ENCODE data around the gene MEGF8. TPM values are rescaled to one million over a fixed set of nuclear protein-coding genes. Genes with fewer than 3 reads are reported as not detected.

MEGF8 gene
- total RNA-seq, 3 donors from 2014 or later, result 9.7 to 15.5 (median 10.8) TPM

- intact Hi-C loops (cut with DNase I; ENCODE audit: low total_unique reads), result no loop called here
- H3K27me3 ChIP-seq, result no peaks in the 10 kb centered on the region
- H3K9me3 ChIP-seq, result peaks cover 0 to 4% of the 10 kb centered on the region in 2 donors
- DNase-seq (ENCODE audit: low spot score in 2 of 2), result no peak
- TF ChIP-seq POLR2A (IDR thresholded peaks at IDR 0.05) (no peak), POLR2AphosphoS5 (IDR thresholded peaks at IDR 0.05) (no peak), CTCF (IDR thresholded peaks at IDR 0.05) (no peak)
- no peak overlapping the region for H3K4me3 ChIP-seq
- H3K4me1 ChIP-seq, result no peaks in the 10 kb centered on the region
- peaks cover 8% of the 10 kb centered on the region for H3K36me3 ChIP-seq
- no peak overlapping the region for H3K27ac ChIP-seq
These were observed 35.5 kb downstream of the MEGF8 start for GRCh38 chr19:42360787-42361544.

- no peak overlapping the region for H3K4me3 ChIP-seq
- no peak for DNase-seq (ENCODE audit: low spot score in 2 of 2)
- no peak overlapping the region for H3K27ac ChIP-seq
- no peaks in the 10 kb centered on the region for H3K27me3 ChIP-seq
- peaks cover 3% of the 10 kb centered on the region for H3K36me3 ChIP-seq
- TF ChIP-seq CTCF (IDR thresholded peaks at IDR 0.05), result no peak
- TF ChIP-seq POLR2AphosphoS5 (IDR thresholded peaks at IDR 0.05), result no peak
- no peak for TF ChIP-seq POLR2A (IDR thresholded peaks at IDR 0.05)
- H3K9me3 ChIP-seq, result peaks cover 0 to 4% of the 10 kb centered on the region in 2 donors
- intact Hi-C loops (cut with DNase I; ENCODE audit: low total_unique reads), result no loop called here
- H3K4me1 ChIP-seq, result no peaks in the 10 kb centered on the region
These were observed 36.1 kb downstream of the MEGF8 start for GRCh38 chr19:42361545-42361910.

GRCh38 chr19:42362342-42362741 lies 36.9 kb downstream of the MEGF8 start:
- no peak for TF ChIP-seq POLR2AphosphoS5 (IDR thresholded peaks at IDR 0.05)
- no peak for TF ChIP-seq CTCF (IDR thresholded peaks at IDR 0.05)
- TF ChIP-seq POLR2A (IDR thresholded peaks at IDR 0.05), result no peak
- H3K27ac ChIP-seq, result no peak overlapping the region
- no peak for DNase-seq (ENCODE audit: low spot score in 2 of 2)
- H3K4me3 ChIP-seq, result no peak overlapping the region
- intact Hi-C loops (cut with DNase I; ENCODE audit: low total_unique reads), result no loop called here
- peaks cover 0 to 4% of the 10 kb centered on the region in 2 donors for H3K9me3 ChIP-seq
- H3K36me3 ChIP-seq, result no peaks in the 10 kb centered on the region
- no peaks in the 10 kb centered on the region for H3K27me3 ChIP-seq
- no peaks in the 10 kb centered on the region for H3K4me1 ChIP-seq

DNA sequence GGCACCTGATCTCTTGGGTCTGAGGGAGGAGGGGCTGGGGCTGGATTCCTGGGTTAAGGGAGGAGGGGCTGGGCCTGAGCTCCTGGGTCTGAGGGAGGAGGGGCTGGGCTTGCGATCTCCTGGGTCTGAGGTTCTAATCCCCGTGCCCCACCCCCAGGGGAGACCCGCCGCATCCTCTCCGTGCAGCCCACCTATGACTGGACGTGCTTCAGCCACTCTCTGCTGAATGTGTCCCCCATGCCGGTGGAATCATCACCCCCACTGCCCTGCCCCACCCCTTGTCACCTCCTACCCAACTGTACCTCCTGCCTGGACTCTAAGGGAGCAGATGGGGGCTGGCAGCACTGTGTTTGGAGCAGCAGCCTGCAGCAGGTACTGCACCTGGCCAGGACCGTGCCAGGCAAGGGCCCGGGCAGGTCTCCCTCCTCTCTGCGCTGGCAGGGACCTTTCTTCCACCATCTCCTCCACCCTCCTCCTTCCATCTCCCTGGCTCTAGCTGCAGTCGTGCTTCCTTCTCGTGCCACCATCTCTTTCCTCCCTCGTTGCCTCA lies 37.5 kb downstream of the MEGF8 start:
- no peaks in the 10 kb centered on the region for H3K4me1 ChIP-seq
- no peak overlapping the region for H3K27ac ChIP-seq
- intact Hi-C loops (cut with DNase I; ENCODE audit: low total_unique reads), result no loop called here
- H3K4me3 ChIP-seq, result no peak overlapping the region
- no peaks in the 10 kb centered on the region for H3K36me3 ChIP-seq
- no peak for DNase-seq (ENCODE audit: low spot score in 2 of 2)
- TF ChIP-seq CTCF (IDR thresholded peaks at IDR 0.05), result no peak
- peaks cover 0 to 4% of the 10 kb centered on the region in 2 donors for H3K9me3 ChIP-seq
- no peaks in the 10 kb centered on the region for H3K27me3 ChIP-seq

GRCh38 chr19:42363614-42364346 lies 38.3 kb downstream of the MEGF8 start:
- no peak for DNase-seq (ENCODE audit: low spot score in 2 of 2)

More at GRCh38 chr19:42363614-42364346, 38.3 kb downstream of the MEGF8 start:
- TF ChIP-seq CTCF (IDR thresholded peaks at IDR 0.05) (no peak), POLR2A (IDR thresholded peaks at IDR 0.05) (no peak), POLR2AphosphoS5 (IDR thresholded peaks at IDR 0.05) (no peak)
- peaks cover 0 to 4% of the 10 kb centered on the region in 2 donors for H3K9me3 ChIP-seq
- intact Hi-C loops (cut with DNase I; ENCODE audit: low total_unique reads), result no loop called here
- no peaks in the 10 kb centered on the region for H3K4me1 ChIP-seq
- no peaks in the 10 kb centered on the region for H3K36me3 ChIP-seq
- H3K4me3 ChIP-seq, result no peak overlapping the region
- no peaks in the 10 kb centered on the region for H3K27me3 ChIP-seq
- H3K27ac ChIP-seq, result no peak overlapping the region

All from breast epithelium (tissue), 4 donors.